K562 (cell line): Measurements from ENCODE around the gene GFRA4. TPM values are rescaled to one million over a fixed set of nuclear protein-coding genes. Genes with fewer than 3 reads are reported as not detected.

Source experiments
- ATAC-seq: fragments of 200-7000 bp; cut with Tn5 transposase; 3 replicates; pipeline ENCODE4 v1.9.1; 2020; ENCODE audit warnings: moderate library complexity
- BruUV-seq: library from RNA; stranded (reverse); fragments of 400-500 nt; replicated peaks from 2 replicates; lab custom pipeline; 2021; lab: Mats Ljungman, UMichigan
- CTCF ChIA-PET: fragments of 300-600 bp; formaldehyde crosslinking; extraction: SDS; loops from one replicate; lab custom pipeline; 2021; ENCODE audit warnings: low intra/inter-chr PET ratio; lab: Yijun Ruan, JAX
- POLR2A ChIA-PET: fragments of 300-600, 350-650 bp; sonication (Branson Sonifier 250); formaldehyde crosslinking; extraction: SDS; loops from one replicate; lab custom pipeline; 2021; ENCODE audit warnings: antibody characterized with exemption, inconsistent platforms; lab: Yijun Ruan, JAX
- DNase-seq, 4 experiments: peaks; one replicate each; pipeline versions ENCODE4 v3.0.0 to v3.0.0-alpha.2; 2011 to 2018; ENCODE audit warnings: low spot score in 3 of 4, mixed read lengths in 3 of 4; ENCODE audit errors: extremely low read depth in 1 of 4
- FAIRE-seq: peaks from 2 replicates; lab custom pipeline; 2011; peaks lifted over from hg19 to GRCh38; lab: Jason Lieb, UNC
- H2AFZ ChIP-seq: 2 replicates; pipeline ENCODE4 v1.6.0; 2011; ENCODE audit warnings: low read depth, low read length, control low read depth, inconsistent platforms
- H3K27ac ChIP-seq: fragments of 200-600 bp; 3 replicates; pipeline ENCODE4 v1.8.0; 2011; ENCODE audit warnings: low read depth, mild to moderate bottlenecking, control low read depth, inconsistent platforms, low read length, moderate library complexity, mixed read lengths; ENCODE audit errors: extremely low read depth
- H3K27me3 ChIP-seq, 2 experiments: fragments of 300-600 bp in 1 of 2; 2 replicates in 1 of 2; 3 replicates in 1 of 2; pipeline versions ENCODE4 v1.6.0 to v1.8.0; 2011; ENCODE audit warnings: inconsistent platforms in 2 of 2, low read length in 2 of 2, mild to moderate bottlenecking in 1 of 2, mixed read lengths in 1 of 2, moderate library complexity in 1 of 2; ENCODE audit not compliant: control insufficient read depth in 2 of 2, insufficient read depth in 2 of 2
- H3K36me3 ChIP-seq: fragments of 300-600 bp; 3 replicates; pipeline ENCODE4 v1.8.0; 2011; ENCODE audit warnings: mild to moderate bottlenecking, low read length, inconsistent platforms; ENCODE audit not compliant: control insufficient read depth, insufficient read depth
- H3K4me1 ChIP-seq, 2 experiments: fragments of 200-600 bp in 1 of 2; replicated peaks in 1 of 2; 2 replicates in 1 of 2; 3 replicates in 1 of 2; pipeline versions ENCODE4 v1.5.1 to v1.8.0; 2011; ENCODE audit warnings: inconsistent platforms in 2 of 2, low read length in 2 of 2, mild to moderate bottlenecking in 1 of 2, mixed read lengths in 1 of 2, moderate library complexity in 1 of 2; ENCODE audit not compliant: control insufficient read depth in 2 of 2, insufficient read depth in 2 of 2
- H3K4me2 ChIP-seq: 2 replicates; pipeline ENCODE4 v1.6.1; 2011; ENCODE audit warnings: low read length, control low read depth, inconsistent platforms, mixed read lengths; ENCODE audit not compliant: insufficient read depth
- H3K4me3 ChIP-seq: fragments of 200-600 bp; sonication (generic), shearing (Covaris generic); 2 replicates; pipeline ENCODE4 v1.5.1; 2016; ENCODE audit warnings: control low read depth, inconsistent platforms
- H3K79me2 ChIP-seq: fragments of 200-600 bp; 3 replicates; pipeline ENCODE4 v1.8.0; 2011; ENCODE audit warnings: low read length, inconsistent platforms; ENCODE audit not compliant: control insufficient read depth, insufficient read depth
- H3K9ac ChIP-seq, 2 experiments: 2 replicates each; pipeline versions ENCODE4 v1.6.0 to v1.6.1; 2011; ENCODE audit warnings: low read depth in 2 of 2, low read length in 2 of 2, control low read depth in 1 of 2, inconsistent platforms in 1 of 2, mild to moderate bottlenecking in 1 of 2, mixed read lengths in 1 of 2; ENCODE audit not compliant: insufficient read depth in 1 of 2
- H3K9me1 ChIP-seq: one replicate; pipeline ENCODE4 v1.6.0; 2011; ENCODE audit warnings: inconsistent platforms, mild to moderate bottlenecking, low read length, moderate library complexity; ENCODE audit not compliant: control insufficient read depth, insufficient read depth
- H3K9me3 ChIP-seq: replicated peaks from 2 replicates; pipeline ENCODE4 v1.5.1; 2011; ENCODE audit warnings: low read depth, low read length, inconsistent platforms; ENCODE audit not compliant: control insufficient read depth, insufficient read depth
- H4K20me1 ChIP-seq: replicated peaks from 2 replicates; pipeline ENCODE4 v1.6.1; 2011; ENCODE audit warnings: low read length, inconsistent platforms, mixed read lengths; ENCODE audit not compliant: control insufficient read depth, insufficient read depth
- ERF ChIP-seq: fragments of 450-650 bp; formaldehyde crosslinking; IDR thresholded peaks from 2 replicates; pipeline ENCODE4 v1.4.0; 2020; ENCODE audit warnings: mild to moderate bottlenecking, mixed read lengths
- ETV1 ChIP-seq: fragments of 450-650 bp; conservative IDR thresholded peaks from 2 replicates; pipeline ENCODE4 v1.6.1; 2016; ENCODE audit warnings: missing genetic modification characterization, control low read depth, low read depth, missing compliant biosample characterization
- IRF1 ChIP-seq: sonication (generic); formaldehyde crosslinking; IDR thresholded peaks from 2 replicates; pipeline ENCODE4 v1.8.0; 2022; ENCODE audit warnings: missing genetic modification reagents, mild to moderate bottlenecking, borderline replicate concordance
- LARP7 ChIP-seq: fragments of 450-650 bp; IDR thresholded peaks from 2 replicates; pipeline ENCODE4 v1.6.1; 2016
- MTF1 ChIP-seq: fragments of 250-450 bp; sonication (Bioruptor Pico); IDR thresholded peaks from 2 replicates; pipeline ENCODE4 v1.9.0; 2021; ENCODE audit warnings: moderate library complexity, mild to moderate bottlenecking, inconsistent platforms, borderline replicate concordance
- RBM15 ChIP-seq: fragments of 200-400 bp; formaldehyde crosslinking; IDR thresholded peaks from 2 replicates; pipeline ENCODE4 v1.6.1; 2018; ENCODE audit warnings: mild to moderate bottlenecking, low read length, moderate library complexity; ENCODE audit not compliant: insufficient read depth
- RBM25 ChIP-seq: fragments of 200-400 bp; formaldehyde crosslinking; IDR thresholded peaks from 2 replicates; pipeline ENCODE4 v1.6.1; 2018; ENCODE audit warnings: low read length, low read depth, moderate library complexity; ENCODE audit not compliant: severe bottlenecking
- U2AF1 ChIP-seq: fragments of 200-400 bp; formaldehyde crosslinking; optimal IDR thresholded peaks from 2 replicates; pipeline ENCODE3; 2017; ENCODE audit warnings: mild to moderate bottlenecking, low read depth, low read length, moderate library complexity
- ZBTB8A ChIP-seq: fragments of 450-650 bp; IDR thresholded peaks from 2 replicates; pipeline ENCODE4 v1.6.1; 2018; ENCODE audit warnings: mild to moderate bottlenecking, moderate library complexity; ENCODE audit not compliant: partially characterized antibody
- ZNF395 ChIP-seq: fragments of 200-800 bp; sonication (Bioruptor generic); IDR thresholded peaks from 2 replicates; pipeline ENCODE4 v1.6.1; 2017; ENCODE audit warnings: missing genetic modification characterization, missing compliant biosample characterization
- WGBS: fragments of 100-300 bp; shearing (Covaris generic); methylation state at CpG from one replicate; pipeline ENCODE4 v1.1.6; 2016; ENCODE audit warnings: low coverage, mixed read lengths; ENCODE audit not compliant: insufficient coverage; ENCODE audit errors: missing lambda C conversion rate; 5-methylcytosine and 5-hydroxymethylcytosine counted together
- in situ Hi-C: fragments of 300-500 bp; cut with MboI; formaldehyde crosslinking; loops from 4 replicates; pipeline ENCODE4 v1.15.0; 2018; ENCODE audit warnings: inconsistent platforms, mixed read lengths
- intact Hi-C: fragments of 100-400 bp; cut with micrococcal nuclease; formaldehyde crosslinking; loops from 2 replicates; pipeline ENCODE4 v1.14.2; 2022
- polyA plus RNA-seq, 8 experiments: library from polyadenylated mRNA; depleted of rRNA in 4 of 8; stranded (reverse) in 5 of 8; unstranded in 3 of 8; fragments of >200 nt; fragmentation: Nextera tagmentation in 2 of 8; fragmentation: Illumina TruSeq in 1 of 8; extraction: Ambion mirVana in 2 of 8; extraction: Trizol in 1 of 8; gene quantifications; 2 replicates each; pipeline versions ENCODE4 v1.2.1 to v1.2.3, GENCODE V29; 2011 to 2014; ENCODE audit warnings: inconsistent platforms in 1 of 8, missing spikeins in 1 of 8
- total RNA-seq, 7 experiments: library from RNA; depleted of rRNA in 6 of 7; stranded (reverse); fragments of >200 nt in 6 of 7; fragmentation: Illumina TruSeq in 2 of 7; extraction: Trizol in 2 of 7; gene quantifications; 2 replicates each; pipeline versions ENCODE4 v1.2.1 to v1.2.3, GENCODE V29; 2011 to 2021; ENCODE audit warnings: low replicate concordance in 1 of 7
- TF ChIP-seq, protein P1 (sequence below): IDR thresholded peaks from 3 replicates; pipeline ENCODE4 v1.6.1; 2011; ENCODE audit warnings: borderline replicate concordance, mild to moderate bottlenecking; ENCODE audit not compliant: insufficient read length, insufficient read depth

Gene GFRA4
- total and polyA plus RNA-seq, 9 of the 15 experiments (the other 6 are each of a cell fraction or from before 2014, with no cell fraction given): not detected

GRCh38 chr20:3648951-3649350 lies 14.2 kb downstream of the GFRA4 start:
- intact Hi-C loops: no loop called here

DNA sequence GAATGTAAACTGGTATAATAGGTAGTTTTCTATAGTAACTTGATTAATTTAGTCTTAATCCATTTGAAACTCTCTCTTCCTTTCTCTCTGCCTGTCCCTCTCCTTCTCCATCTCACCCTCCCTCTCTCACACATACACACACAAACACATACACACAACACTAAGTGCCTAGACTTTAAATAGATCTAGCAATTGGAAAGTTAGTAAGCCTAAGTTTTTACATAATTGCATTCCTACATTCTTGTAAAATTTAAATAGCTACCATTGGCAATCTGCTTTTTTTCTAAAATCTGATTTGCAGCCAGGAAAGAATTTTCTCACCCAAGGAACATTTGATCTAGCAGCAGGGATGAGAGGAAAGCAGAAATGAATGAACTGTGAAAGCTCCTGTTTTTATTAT lies 15.7 kb downstream of the GFRA4 start:
- no TSS peak for BruUV-seq
- intact Hi-C loops (no loop called here), in situ Hi-C loops (no loop called here)

More at GRCh38 chr20:3648951-3649350, 14.2 kb downstream of the GFRA4 start:
- Histone ChIP-seq H3K79me2 (no peaks in the 10 kb centered on the region), H3K4me2 (no peak overlapping the region), H4K20me1 (0 out of 2 replicates have a peak, but pooled peaks cover 4% of the 10 kb centered on the region), H3K4me3 (no peak overlapping the region), H3K27ac (no peak overlapping the region), H2AFZ (no peak overlapping the region), H3K9me1 (no peaks in the 10 kb centered on the region), H3K36me3 (no peaks in the 10 kb centered on the region; the same call in 2 of the 3 replicates), H3K27me3 (no peaks in the 10 kb centered on the region), H3K9ac (no peak overlapping the region), H3K4me1 (peaks cover 9 to 10% of the 10 kb centered on the region in 2 experiments; a peak in 4 of 5 replicates), H3K9me3 (no peaks in the 10 kb centered on the region)
- ChIA-PET POLR2A (no interaction called here), CTCF (no interaction called here)
- TF ChIP-seq RBM15 (no peak), ETV1 (tag) (no peak), LARP7 (no peak), IRF1 (CRISPR knock-in tag) (no peak)
- DNase-seq (no peak), ATAC-seq (no peak), FAIRE-seq (no peak)
- WGBS: 75% methylated on average over 7 of the region's 9 CpGs
- BruUV-seq: no TSS peak
- in situ Hi-C loops: no loop called here

More for the DNA sequence above, 15.7 kb downstream of the GFRA4 start:
- TF ChIP-seq U2AF1 (no peak), ZNF395 (no peak), RBM25 (no peak), ZBTB8A (no peak), ERF (no peak), MTF1 (CRISPR knock-in tag) (no peak)
- TF ChIP-seq, protein P1, sequence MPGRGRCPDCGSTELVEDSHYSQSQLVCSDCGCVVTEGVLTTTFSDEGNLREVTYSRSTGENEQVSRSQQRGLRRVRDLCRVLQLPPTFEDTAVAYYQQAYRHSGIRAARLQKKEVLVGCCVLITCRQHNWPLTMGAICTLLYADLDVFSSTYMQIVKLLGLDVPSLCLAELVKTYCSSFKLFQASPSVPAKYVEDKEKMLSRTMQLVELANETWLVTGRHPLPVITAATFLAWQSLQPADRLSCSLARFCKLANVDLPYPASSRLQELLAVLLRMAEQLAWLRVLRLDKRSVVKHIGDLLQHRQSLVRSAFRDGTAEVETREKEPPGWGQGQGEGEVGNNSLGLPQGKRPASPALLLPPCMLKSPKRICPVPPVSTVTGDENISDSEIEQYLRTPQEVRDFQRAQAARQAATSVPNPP: no peak
- ChIA-PET POLR2A (interaction anchor here (0.6 kb wide), 1 partner anchor 525 kb away, joined by 4 read pairs; no protein-coding TSS in a partner anchor), CTCF (no interaction called here)
- ATAC-seq: no peak
- Histone ChIP-seq H3K79me2 (no peaks in the 10 kb centered on the region), H3K27me3 (no peaks in the 10 kb centered on the region), H3K4me2 (no peak overlapping the region), H3K4me1 (peaks cover 7 to 9% of the 10 kb centered on the region in 2 experiments; a peak in 4 of 5 replicates), H3K9ac (no peak overlapping the region), H3K27ac (no peak overlapping the region), H4K20me1 (0 out of 2 replicates have a peak, but pooled peaks cover 4% of the 10 kb centered on the region), H2AFZ (no peak overlapping the region), H3K4me3 (no peak overlapping the region), H3K9me1 (no peaks in the 10 kb centered on the region), H3K9me3 (no peaks in the 10 kb centered on the region), H3K36me3 (no peaks in the 10 kb centered on the region; the same call in 2 of the 3 replicates)
- no peak for DNase-seq
- no peak for FAIRE-seq
